ENCODE results near the gene MLLT6.

DNA sequence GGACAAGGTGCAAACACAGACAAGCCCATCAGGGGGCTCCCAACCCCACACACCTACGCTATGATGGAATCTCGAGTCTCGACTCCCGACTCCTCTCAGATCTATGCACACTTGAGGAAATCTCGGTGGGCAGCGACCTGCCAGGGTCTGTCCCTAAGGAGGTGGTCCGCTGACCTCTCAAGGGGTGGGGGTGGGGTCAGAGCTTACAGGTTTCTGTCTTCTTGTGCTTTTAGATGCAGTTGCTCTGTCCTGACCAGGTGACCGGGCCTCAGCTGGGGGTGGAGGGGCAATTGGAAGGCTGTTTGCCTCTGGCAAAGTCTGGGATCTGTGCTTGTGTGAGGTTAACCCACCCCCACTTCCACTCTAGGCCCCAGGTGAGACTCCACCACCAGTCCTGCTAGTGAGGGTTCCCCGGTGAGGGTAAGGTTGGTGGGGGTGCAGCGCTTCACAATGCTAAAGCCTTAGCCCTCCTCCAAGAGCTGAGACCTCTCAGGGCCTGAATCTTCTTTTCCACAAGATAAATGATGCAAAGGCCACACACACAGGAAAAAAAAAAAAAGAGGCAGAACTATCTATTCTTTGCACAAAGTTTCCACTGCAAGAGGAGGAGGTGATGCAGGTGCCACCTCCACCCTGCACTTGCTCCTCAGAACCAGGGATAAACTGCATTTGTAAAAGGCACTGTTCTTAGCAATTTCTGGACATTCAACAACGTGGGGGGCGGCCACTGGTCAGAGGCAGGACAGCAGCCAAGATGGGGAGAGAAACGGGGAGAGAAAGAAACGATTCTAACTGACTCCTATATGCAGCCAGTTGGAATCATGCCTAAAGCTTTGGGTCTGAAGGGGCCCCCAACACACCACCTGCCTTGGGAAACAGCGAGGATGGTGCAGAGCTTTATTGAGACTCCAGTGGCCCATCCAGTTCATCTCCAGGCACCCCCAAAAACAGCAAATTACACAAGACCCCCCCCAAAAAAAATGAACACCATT, 29.2 kb downstream of the MLLT6 start:
- TF ChIP-seq ATF7-NPFF (CRISPR knock-in tag; IDR thresholded peaks at IDR 0.05; ENCODE audit: low read depth) (no peak), ZNF256 (CRISPR knock-in tag; conservative IDR thresholded peaks at IDR 0.05) (no peak), ASH2L (IDR thresholded peaks at IDR 0.05; ENCODE audit: insufficient read length, low read depth, low read length) (no peak)

Measured in HepG2 (cell line).